ENCODE data around the gene FAAH2. TPM values are rescaled to one million over a fixed set of nuclear protein-coding genes. Genes with fewer than 3 reads are reported as not detected.

Gene FAAH2
- total and polyA plus RNA-seq, 9 of the 15 experiments (the other 6 are each of a cell fraction or from before 2014, with no cell fraction given), result 0.07 to 1.1 (median 0.47) TPM

DNA sequence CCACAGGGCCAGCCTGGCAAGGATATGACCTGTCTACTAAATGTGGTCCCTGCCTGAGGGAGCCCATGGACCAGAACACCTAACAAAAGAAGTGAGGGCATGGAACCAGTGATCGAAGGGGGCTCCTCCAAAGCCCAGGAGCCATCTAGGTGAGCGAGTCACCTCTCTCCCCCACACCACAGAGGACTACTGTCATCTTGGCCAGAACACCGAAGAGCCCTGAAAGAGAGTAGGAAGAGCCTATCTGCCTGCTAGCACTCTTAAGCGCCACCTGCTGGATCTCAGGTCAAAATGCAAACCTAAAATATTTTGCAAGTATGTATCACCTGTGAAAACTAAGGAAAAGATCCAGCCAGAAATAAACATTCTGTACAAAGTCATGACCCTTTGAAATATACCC is 167.4 kb downstream of the FAAH2 start:
- no peak for FAIRE-seq
- H3K4me2 ChIP-seq (ENCODE audit: insufficient read depth, low read length), result no peak overlapping the region
- H3K27me3 ChIP-seq (ENCODE audit: control insufficient read depth in 2 of 2, insufficient read depth in 2 of 2, low read length in 2 of 2), result no peaks in the 10 kb centered on the region
- WGBS (ENCODE audit: insufficient coverage, low coverage, missing lambda C conversion rate), result 0% methylated on average over 4 of the region's 4 CpGs
- peak; percentile 7 to 32 (median 10) for DNase-seq (ENCODE audit: extremely low read depth in 1 of 4, low spot score in 3 of 4)
- in situ Hi-C loops (cut with MboI) (no loop called here), intact Hi-C loops (cut with micrococcal nuclease) (loop anchor here (5.0 kb wide), 3 partner anchors 172 to 352 kb away; no protein-coding TSS in a partner anchor)
- no peaks in the 10 kb centered on the region for H3K4me1 ChIP-seq (replicated peaks in 1 of 2; ENCODE audit: control insufficient read depth in 2 of 2, insufficient read depth in 2 of 2, low read length in 2 of 2)
- H3K9ac ChIP-seq (ENCODE audit: insufficient read depth in 1 of 2, low read depth in 2 of 2, low read length in 2 of 2), result no peak overlapping the region
- H3K36me3 ChIP-seq (ENCODE audit: control insufficient read depth, insufficient read depth, low read length), result no peaks in the 10 kb centered on the region
- peak; percentile 58; the same call in 2 of the 3 replicates for ATAC-seq
- no peak overlapping the region for H3K4me3 ChIP-seq
- H3K9me1 ChIP-seq (ENCODE audit: control insufficient read depth, insufficient read depth, low read length), result no peaks in the 10 kb centered on the region
- no peaks in the 10 kb centered on the region for H4K20me1 ChIP-seq (replicated peaks; ENCODE audit: control insufficient read depth, insufficient read depth, low read length)
- H3K27ac ChIP-seq (ENCODE audit: extremely low read depth, low read depth, low read length), result no peak overlapping the region
- no peak overlapping the region for H2AFZ ChIP-seq (ENCODE audit: low read depth, low read length)
- ChIA-PET CTCF (ENCODE audit: low intra/inter-chr PET ratio) (no interaction called here), POLR2A (no interaction called here)
- no TSS peak for BruUV-seq (replicated peaks)
- H3K79me2 ChIP-seq (ENCODE audit: control insufficient read depth, insufficient read depth, low read length), result no peaks in the 10 kb centered on the region
- H3K9me3 ChIP-seq (replicated peaks; ENCODE audit: control insufficient read depth, insufficient read depth, low read depth, low read length), result no peaks in the 10 kb centered on the region
- no peak for TF ChIP-seq SLC30A9 (CRISPR knock-in tag; IDR thresholded peaks at IDR 0.05)
- TF ChIP-seq, protein P1, sequence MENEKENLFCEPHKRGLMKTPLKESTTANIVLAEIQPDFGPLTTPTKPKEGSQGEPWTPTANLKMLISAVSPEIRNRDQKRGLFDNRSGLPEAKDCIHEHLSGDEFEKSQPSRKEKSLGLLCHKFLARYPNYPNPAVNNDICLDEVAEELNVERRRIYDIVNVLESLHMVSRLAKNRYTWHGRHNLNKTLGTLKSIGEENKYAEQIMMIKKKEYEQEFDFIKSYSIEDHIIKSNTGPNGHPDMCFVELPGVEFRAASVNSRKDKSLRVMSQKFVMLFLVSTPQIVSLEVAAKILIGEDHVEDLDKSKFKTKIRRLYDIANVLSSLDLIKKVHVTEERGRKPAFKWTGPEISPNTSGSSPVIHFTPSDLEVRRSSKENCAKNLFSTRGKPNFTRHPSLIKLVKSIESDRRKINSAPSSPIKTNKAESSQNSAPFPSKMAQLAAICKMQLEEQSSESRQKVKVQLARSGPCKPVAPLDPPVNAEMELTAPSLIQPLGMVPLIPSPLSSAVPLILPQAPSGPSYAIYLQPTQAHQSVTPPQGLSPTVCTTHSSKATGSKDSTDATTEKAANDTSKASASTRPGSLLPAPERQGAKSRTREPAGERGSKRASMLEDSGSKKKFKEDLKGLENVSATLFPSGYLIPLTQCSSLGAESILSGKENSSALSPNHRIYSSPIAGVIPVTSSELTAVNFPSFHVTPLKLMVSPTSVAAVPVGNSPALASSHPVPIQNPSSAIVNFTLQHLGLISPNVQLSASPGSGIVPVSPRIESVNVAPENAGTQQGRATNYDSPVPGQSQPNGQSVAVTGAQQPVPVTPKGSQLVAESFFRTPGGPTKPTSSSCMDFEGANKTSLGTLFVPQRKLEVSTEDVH (IDR thresholded peaks at IDR 0.05; ENCODE audit: low read depth, partially characterized antibody), result no peak
- TF ChIP-seq REST (IDR thresholded peaks at IDR 0.05; ENCODE audit: borderline replicate concordance), result peak; percentile 31; the same call in 1 of the 2 replicates
- TF ChIP-seq REST (CRISPR knock-in tag; IDR thresholded peaks at IDR 0.05; ENCODE audit: low read depth), result no peak
- no peak for TF ChIP-seq ZNF12 (CRISPR knock-in tag; IDR thresholded peaks at IDR 0.05)
- no peak for TF ChIP-seq MEIS2 (IDR thresholded peaks at IDR 0.05; ENCODE audit: partially characterized antibody)
- TF ChIP-seq, protein P2, sequence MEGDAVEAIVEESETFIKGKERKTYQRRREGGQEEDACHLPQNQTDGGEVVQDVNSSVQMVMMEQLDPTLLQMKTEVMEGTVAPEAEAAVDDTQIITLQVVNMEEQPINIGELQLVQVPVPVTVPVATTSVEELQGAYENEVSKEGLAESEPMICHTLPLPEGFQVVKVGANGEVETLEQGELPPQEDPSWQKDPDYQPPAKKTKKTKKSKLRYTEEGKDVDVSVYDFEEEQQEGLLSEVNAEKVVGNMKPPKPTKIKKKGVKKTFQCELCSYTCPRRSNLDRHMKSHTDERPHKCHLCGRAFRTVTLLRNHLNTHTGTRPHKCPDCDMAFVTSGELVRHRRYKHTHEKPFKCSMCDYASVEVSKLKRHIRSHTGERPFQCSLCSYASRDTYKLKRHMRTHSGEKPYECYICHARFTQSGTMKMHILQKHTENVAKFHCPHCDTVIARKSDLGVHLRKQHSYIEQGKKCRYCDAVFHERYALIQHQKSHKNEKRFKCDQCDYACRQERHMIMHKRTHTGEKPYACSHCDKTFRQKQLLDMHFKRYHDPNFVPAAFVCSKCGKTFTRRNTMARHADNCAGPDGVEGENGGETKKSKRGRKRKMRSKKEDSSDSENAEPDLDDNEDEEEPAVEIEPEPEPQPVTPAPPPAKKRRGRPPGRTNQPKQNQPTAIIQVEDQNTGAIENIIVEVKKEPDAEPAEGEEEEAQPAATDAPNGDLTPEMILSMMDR (IDR thresholded peaks at IDR 0.05 in 2 of 3, conservative IDR thresholded peaks at IDR 0.05 in 1 of 3; ENCODE audit: insufficient read depth in 2 of 3, low read depth in 1 of 3, low read length in 3 of 3), result peak; percentile 38 to 59 (median 52); a peak in 4 of 6 replicates

Data from K562 (cell line).